Parathyroid adenoma (tissue), 2 donors: ENCODE measurements around the gene ZNF316.
A peak's percentile ranks its signal among the peaks of the same experiment; 100 is the strongest.

Experiments used
- H2AFZ ChIP-seq: fragments of 300-600 bp; sonication (generic); one replicate; pipeline ENCODE4 v1.7.0; 2017; ENCODE audit warnings: antibody characterized with exemption, mild to moderate bottlenecking
- H3K27ac ChIP-seq: fragments of 300-600 bp; sonication (generic); one replicate; pipeline ENCODE4 v1.7.0; 2017
- H3K27me3 ChIP-seq: fragments of 300-600 bp; sonication (generic); one replicate; pipeline ENCODE4 v1.7.0; 2017; ENCODE audit warnings: low read length; ENCODE audit not compliant: control insufficient read depth, insufficient read depth
- H3K36me3 ChIP-seq: fragments of 300-600 bp; sonication (generic); one replicate; pipeline ENCODE4 v1.7.0; 2017; ENCODE audit warnings: low read length; ENCODE audit not compliant: control insufficient read depth, insufficient read depth
- H3K4me1 ChIP-seq: fragments of 300-600 bp; sonication (generic); one replicate; pipeline ENCODE4 v1.7.0; 2017; ENCODE audit warnings: control low read depth
- H3K4me2 ChIP-seq: fragments of 300-600 bp; sonication (generic); one replicate; pipeline ENCODE4 v1.7.0; 2017; ENCODE audit warnings: low read length
- H3K4me3 ChIP-seq: fragments of 300-600 bp; sonication (generic); one replicate; pipeline ENCODE4 v1.7.0; 2017; ENCODE audit warnings: low read depth, low read length
- H3K79me2 ChIP-seq: fragments of 300-600 bp; sonication (generic); one replicate; pipeline ENCODE4 v1.7.0; 2017; ENCODE audit warnings: control low read depth
- H3K9ac ChIP-seq: fragments of 300-600 bp; sonication (generic); one replicate; pipeline ENCODE4 v1.7.0; 2017; ENCODE audit warnings: mild to moderate bottlenecking
- H3K9me3 ChIP-seq: fragments of 300-600 bp; sonication (generic); one replicate; pipeline ENCODE4 v1.7.0; 2017; ENCODE audit warnings: low read length; ENCODE audit not compliant: control insufficient read depth
- CTCF ChIP-seq: fragments of 300-600 bp; sonication (generic); IDR thresholded peaks from one replicate; pipeline ENCODE4 v1.7.0; 2017; ENCODE audit warnings: antibody characterized with exemption, mild to moderate bottlenecking
- donor health status: primary hyperparathyroidism.

Gene ZNF316

DNA sequence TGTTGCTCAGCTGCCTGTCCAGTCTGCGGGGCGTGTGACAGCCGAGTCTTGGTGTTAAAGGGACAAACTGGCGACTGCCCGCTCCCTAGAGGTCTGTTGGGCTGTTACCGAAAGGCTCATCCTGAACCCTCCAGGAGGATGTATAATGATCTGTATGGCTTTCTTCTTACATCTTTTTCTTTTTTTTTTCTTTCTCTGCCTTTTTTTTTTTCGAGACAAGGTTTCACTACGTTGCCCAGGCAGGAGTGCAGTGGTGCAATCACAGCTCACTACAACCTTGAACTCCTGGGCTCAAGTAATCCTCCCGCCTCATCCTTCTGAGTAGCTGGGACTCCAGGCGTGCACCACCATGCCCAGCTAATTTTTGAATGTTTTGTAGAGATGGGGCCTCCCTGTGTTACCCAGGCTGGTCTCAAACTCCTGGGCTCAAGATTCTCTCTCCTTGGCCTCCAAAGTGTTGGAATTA, 46.4 kb upstream of the ZNF316 start:
- Histone ChIP-seq H3K9me3 (no peaks in the 10 kb centered on the region), H3K27ac (peak overlapping the region; percentile 45), H3K36me3 (no peaks in the 10 kb centered on the region), H3K4me3 (peak overlapping the region; percentile 89), H3K27me3 (no peaks in the 10 kb centered on the region), H3K4me1 (peaks cover 3% of the 10 kb centered on the region), H3K4me2 (peak overlapping the region; percentile 100), H2AFZ (peak overlapping the region; percentile 92), H3K79me2 (peaks cover 8% of the 10 kb centered on the region), H3K9ac (no peak overlapping the region)
- no peak for TF ChIP-seq CTCF

GRCh38 chr7:6600093-6600492, 37.0 kb upstream of the ZNF316 start:
- H3K9me3 ChIP-seq: no peaks in the 10 kb centered on the region
- H3K36me3 ChIP-seq: no peaks in the 10 kb centered on the region
- H2AFZ ChIP-seq: no peak overlapping the region
- no peak overlapping the region for H3K4me3 ChIP-seq
- no peak for TF ChIP-seq CTCF
- H3K27me3 ChIP-seq: no peaks in the 10 kb centered on the region
- H3K27ac ChIP-seq: no peak overlapping the region
- no peak overlapping the region for H3K9ac ChIP-seq
- no peaks in the 10 kb centered on the region for H3K4me1 ChIP-seq
- H3K79me2 ChIP-seq: peaks cover 17% of the 10 kb centered on the region
- no peak overlapping the region for H3K4me2 ChIP-seq

- no peak overlapping the region for H3K4me3 ChIP-seq
- no peaks in the 10 kb centered on the region for H3K9me3 ChIP-seq
- H3K27ac ChIP-seq: no peak overlapping the region
- H3K4me1 ChIP-seq: no peaks in the 10 kb centered on the region
- H2AFZ ChIP-seq: no peak overlapping the region
- H3K79me2 ChIP-seq: peaks cover 5% of the 10 kb centered on the region
- no peak for TF ChIP-seq CTCF
- no peaks in the 10 kb centered on the region for H3K27me3 ChIP-seq
- no peak overlapping the region for H3K4me2 ChIP-seq
- no peaks in the 10 kb centered on the region for H3K36me3 ChIP-seq
- no peak overlapping the region for H3K9ac ChIP-seq
Measured at GRCh38 chr7:6604458-6604857, 32.7 kb upstream of the ZNF316 start.

DNA sequence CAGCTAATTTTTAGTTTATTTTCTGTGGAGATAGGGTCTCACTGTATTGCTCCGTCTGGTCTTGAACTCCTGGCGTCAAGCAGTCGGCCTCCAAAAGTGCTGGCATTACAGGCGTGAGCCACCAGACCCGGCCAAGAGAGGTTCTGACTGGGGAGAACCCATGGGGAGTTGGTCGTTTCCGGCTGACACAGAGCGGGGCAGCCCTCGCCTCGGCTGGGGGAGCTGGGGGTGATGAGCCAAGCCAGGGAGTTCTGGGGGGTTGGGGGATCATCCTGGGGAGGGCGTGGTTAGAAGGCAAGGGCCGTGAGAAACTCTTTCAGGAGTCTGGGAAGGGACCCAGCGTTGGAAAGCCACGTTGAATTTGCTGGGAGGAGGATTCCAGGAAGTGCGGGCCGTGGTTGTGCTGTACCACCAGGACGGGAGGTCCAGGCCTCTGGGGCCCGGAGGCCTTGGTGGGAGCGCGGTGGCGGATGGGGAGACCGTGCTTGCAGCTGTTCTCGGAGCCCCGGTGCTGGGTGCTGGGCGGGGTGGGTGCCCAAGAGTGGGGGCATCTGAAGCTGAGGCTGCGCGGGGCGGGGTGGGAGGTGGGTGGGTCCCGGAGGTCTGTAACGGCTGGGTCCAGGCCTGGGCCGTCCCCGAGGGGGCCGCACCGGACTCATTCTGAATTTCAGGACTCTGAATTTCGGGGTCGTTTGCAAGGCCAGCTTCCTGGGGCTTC, 30.1 kb upstream of the ZNF316 start:
- no peak for TF ChIP-seq CTCF
- Histone ChIP-seq H3K27me3 (no peaks in the 10 kb centered on the region), H3K36me3 (no peaks in the 10 kb centered on the region), H3K27ac (no peak overlapping the region), H3K79me2 (peaks cover 5% of the 10 kb centered on the region), H3K4me2 (no peak overlapping the region), H3K9ac (no peak overlapping the region), H3K9me3 (no peaks in the 10 kb centered on the region), H3K4me3 (no peak overlapping the region), H2AFZ (no peak overlapping the region), H3K4me1 (no peaks in the 10 kb centered on the region)

GRCh38 chr7:6607651-6608051, 29.5 kb upstream of the ZNF316 start:
- no peak for TF ChIP-seq CTCF
- Histone ChIP-seq H3K4me1 (no peaks in the 10 kb centered on the region), H3K79me2 (peaks cover 2% of the 10 kb centered on the region), H3K4me3 (no peak overlapping the region), H3K27me3 (no peaks in the 10 kb centered on the region), H3K36me3 (no peaks in the 10 kb centered on the region), H3K9ac (no peak overlapping the region), H3K27ac (no peak overlapping the region), H3K9me3 (no peaks in the 10 kb centered on the region), H3K4me2 (no peak overlapping the region), H2AFZ (no peak overlapping the region)
